GM19193 (cell line): Measurements from ENCODE around the gene LRRC46.

Source experiments
- POLR2A ChIP-seq: IDR thresholded peaks from 4 replicates; pipeline ENCODE4 v1.6.1; 2011; ENCODE audit not compliant: insufficient read depth, insufficient read length; ENCODE audit errors: extremely low read depth

LRRC46 gene

GRCh38 chr17:47806026-47806912 is 25.2 kb upstream of the LRRC46 start:
- no peak for TF ChIP-seq POLR2A

- TF ChIP-seq POLR2A: no peak
These were observed 24.6 kb upstream of the LRRC46 start for GRCh38 chr17:47806913-47807255.

GRCh38 chr17:47807421-47807820 is 24.0 kb upstream of the LRRC46 start:
- no peak for TF ChIP-seq POLR2A

GRCh38 chr17:47808036-47808829 is 23.2 kb upstream of the LRRC46 start:
- no peak for TF ChIP-seq POLR2A

GRCh38 chr17:47808830-47809480 is 22.5 kb upstream of the LRRC46 start:
- no peak for TF ChIP-seq POLR2A

- TF ChIP-seq POLR2A: no peak
These were observed 21.2 kb upstream of the LRRC46 start for GRCh38 chr17:47810200-47810821.

GRCh38 chr17:47810901-47811635 is 20.4 kb upstream of the LRRC46 start:
- no peak for TF ChIP-seq POLR2A

- TF ChIP-seq POLR2A: no peak
These were observed 19.8 kb upstream of the LRRC46 start for GRCh38 chr17:47811709-47812108.

- no peak for TF ChIP-seq POLR2A
These were observed 19.1 kb upstream of the LRRC46 start for GRCh38 chr17:47812146-47812920.

- TF ChIP-seq POLR2A: no peak
These were observed 18.4 kb upstream of the LRRC46 start for GRCh38 chr17:47813077-47813476.

- no peak for TF ChIP-seq POLR2A
These were observed 17.9 kb upstream of the LRRC46 start for GRCh38 chr17:47813512-47814031.

- TF ChIP-seq POLR2A: no peak
These were observed 16.2 kb upstream of the LRRC46 start for GRCh38 chr17:47815106-47815918.
